ENCODE measurements around the gene DNPEP.
"Not testable (repeated sequence)": the region's sequence is repeated elsewhere in the genome, so short reads cannot be mapped to it uniquely, and the experiment has no call there.

DNPEP gene

GRCh38 chr2:219419331-219420197 is 31.9 kb upstream of the DNPEP start:
- DNase-seq (ENCODE audit: low read depth) = no peak

- no peak for DNase-seq (ENCODE audit: low read depth)
These were observed 31.3 kb upstream of the DNPEP start for GRCh38 chr2:219419012-219419324.

GRCh38 chr2:219418155-219419011 is 30.7 kb upstream of the DNPEP start, which contains the start of gene DES:
Gene DES, plus strand, starts transcription at chr2:219418377. Its CDS starts 86 bp downstream, at chr2:219418463.
- DNase-seq (ENCODE audit: low read depth) = no peak

GRCh38 chr2:219417374-219417773 is 29.7 kb upstream of the DNPEP start:
- no peak for DNase-seq (ENCODE audit: low read depth)

GRCh38 chr2:219416938-219417337 is 29.2 kb upstream of the DNPEP start:
- no peak for DNase-seq (ENCODE audit: low read depth)

GRCh38 chr2:219416235-219416602 is 28.5 kb upstream of the DNPEP start:
- DNase-seq (ENCODE audit: low read depth) = no peak

GRCh38 chr2:219415580-219416234 is 28.0 kb upstream of the DNPEP start:
- no peak for DNase-seq (ENCODE audit: low read depth)

- DNase-seq (ENCODE audit: low read depth) = no peak
These were observed 27.1 kb upstream of the DNPEP start for GRCh38 chr2:219414857-219415256.

GRCh38 chr2:219410390-219410789 is 22.7 kb upstream of the DNPEP start:
- DNase-seq (ENCODE audit: low read depth) = no peak

GRCh38 chr2:219409619-219410018 is 21.9 kb upstream of the DNPEP start:
- DNase-seq (ENCODE audit: low read depth) = no peak

GRCh38 chr2:219408631-219409030 is 20.9 kb upstream of the DNPEP start:
- DNase-seq (ENCODE audit: low read depth) = no peak

GRCh38 chr2:219408204-219408603 is 20.5 kb upstream of the DNPEP start:
- DNase-seq (ENCODE audit: low read depth) = no peak

GRCh38 chr2:219407343-219407742 is 19.6 kb upstream of the DNPEP start:
- not testable (repeated sequence) for DNase-seq (ENCODE audit: low read depth)

GRCh38 chr2:219406861-219407230 is 19.1 kb upstream of the DNPEP start:
- no peak for DNase-seq (ENCODE audit: low read depth)

GRCh38 chr2:219405958-219406860 is 18.5 kb upstream of the DNPEP start:
- no peak for DNase-seq (ENCODE audit: low read depth)

- DNase-seq (ENCODE audit: low read depth) = no peak
These were observed 17.7 kb upstream of the DNPEP start for GRCh38 chr2:219405451-219405850.

- DNase-seq (ENCODE audit: low read depth) = no peak
These were observed 17.2 kb upstream of the DNPEP start for GRCh38 chr2:219404954-219405353.

- DNase-seq (ENCODE audit: low read depth) = no peak
These were observed 16.7 kb upstream of the DNPEP start for GRCh38 chr2:219404291-219404910.

- no peak for DNase-seq (ENCODE audit: low read depth)
These were observed 16.1 kb upstream of the DNPEP start for GRCh38 chr2:219403861-219404260.

GRCh38 chr2:219402665-219403515 is 15.2 kb upstream of the DNPEP start:
- DNase-seq (ENCODE audit: low read depth) = peak; percentile 22

All from stimulated activated CD8-positive, alpha-beta memory T cell treated with anti-CD3 and anti-CD28 coated beads, Interleukin-4, amount 100 ng/mL, for 24 hours (primary cell).